Right renal pelvis (tissue), 4 donors: Measurements from ENCODE around the gene SLC9A1. TPM values are rescaled to one million over a fixed set of nuclear protein-coding genes. Genes with fewer than 3 reads are reported as not detected.

Source experiments
- DNase-seq, 4 donors: peaks; one replicate each; pipeline ENCODE4 v3.0.0-alpha.2; 2013; ENCODE audit warnings: low read depth in 4 of 4, low spot score in 3 of 4, missing footprints in 1 of 4
- polyA plus RNA-seq, 4 donors: library from polyadenylated mRNA; unstranded; fragments of 120-200 nt; gene quantifications; one replicate each; pipeline ENCODE4 v1.2.1, GENCODE V29; 2013; ENCODE audit not compliant: insufficient read length in 4 of 4

SLC9A1 gene
- polyA plus RNA-seq, 4 donors, result 23.4 to 32.1 (median 25.0) TPM

- no peak for DNase-seq
Observed at GRCh38 chr1:27108588-27108987, 46.3 kb downstream of the SLC9A1 start.

- no peak for DNase-seq
Observed at GRCh38 chr1:27106561-27107323, 48.2 kb downstream of the SLC9A1 start.

GRCh38 chr1:27105018-27105417 is 49.9 kb downstream of the SLC9A1 start:
- DNase-seq, result no peak

GRCh38 chr1:27103498-27103897 is 51.4 kb downstream of the SLC9A1 start:
- DNase-seq, result no peak

GRCh38 chr1:27102707-27103468 is 52.0 kb downstream of the SLC9A1 start:
- peak in 1 of 4 donors; percentile 66 for DNase-seq

GRCh38 chr1:27102134-27102706 is 52.7 kb downstream of the SLC9A1 start:
- DNase-seq, result no peak

GRCh38 chr1:27101696-27102095 is 53.2 kb downstream of the SLC9A1 start:
- no peak for DNase-seq

GRCh38 chr1:27101054-27101491 is 53.9 kb downstream of the SLC9A1 start:
- no peak for DNase-seq

GRCh38 chr1:27100335-27101053 is 54.4 kb downstream of the SLC9A1 start:
- no peak for DNase-seq

- peak in 1 of 4 donors; percentile 21 for DNase-seq
Observed at GRCh38 chr1:27099587-27100334, 55.2 kb downstream of the SLC9A1 start.

- DNase-seq, result peak in 2 of 4 donors; percentile 39 to 46
Observed at GRCh38 chr1:27099135-27099586, 55.8 kb downstream of the SLC9A1 start.

GRCh38 chr1:27098431-27099134 is 56.3 kb downstream of the SLC9A1 start:
- no peak for DNase-seq

GRCh38 chr1:27097484-27097917 is 57.4 kb downstream of the SLC9A1 start:
- DNase-seq, result peak in 1 of 4 donors; percentile 64

- DNase-seq, result no peak
Observed at GRCh38 chr1:27095576-27095975, 59.3 kb downstream of the SLC9A1 start.

- no peak for DNase-seq
Observed at GRCh38 chr1:27092888-27093287, 62.0 kb downstream of the SLC9A1 start.

- no peak for DNase-seq
Observed at GRCh38 chr1:27090911-27091310, 64.0 kb downstream of the SLC9A1 start.

- no peak for DNase-seq
Observed at GRCh38 chr1:27087371-27088220, 67.3 kb downstream of the SLC9A1 start.

GRCh38 chr1:27086628-27087027 is 68.3 kb downstream of the SLC9A1 start:
- no peak for DNase-seq
